NT2/D1 (cell line): ENCODE results near the gene TOPBP1.
"Not testable (repeated sequence)": the region's sequence is repeated elsewhere in the genome, so short reads cannot be mapped to it uniquely, and the experiment has no call there.

ENCODE experiments used
- DNase-seq: peaks from one replicate; pipeline ENCODE4 v3.0.0-alpha.2; 2011; ENCODE audit warnings: low read depth, low spot score
- H3K27me3 ChIP-seq: 2 replicates; pipeline ENCODE4 v1.6.0; 2011; ENCODE audit warnings: mild to moderate bottlenecking; ENCODE audit not compliant: insufficient read length, insufficient read depth
- H3K36me3 ChIP-seq: 2 replicates; pipeline ENCODE4 v1.6.1; 2011; ENCODE audit warnings: mild to moderate bottlenecking, low read length, mixed read lengths; ENCODE audit not compliant: insufficient read depth, insufficient read length
- H3K4me1 ChIP-seq: 2 replicates; pipeline ENCODE4 v1.5.1; 2011; ENCODE audit not compliant: insufficient read depth, insufficient read length
- H3K4me3 ChIP-seq: 2 replicates; pipeline ENCODE4 v1.5.1; 2011; ENCODE audit warnings: low read depth; ENCODE audit not compliant: insufficient read length
- H3K9ac ChIP-seq: 2 replicates; pipeline ENCODE4 v1.6.0; 2011; ENCODE audit warnings: low read depth; ENCODE audit not compliant: insufficient read length
- H3K9me3 ChIP-seq: 2 replicates; pipeline ENCODE4 v1.5.1; 2011; ENCODE audit warnings: mild to moderate bottlenecking, low read length; ENCODE audit not compliant: insufficient read depth
- SUZ12 ChIP-seq: IDR thresholded peaks from 2 replicates; pipeline ENCODE4 v1.6.1; 2011; ENCODE audit not compliant: insufficient read length, insufficient read depth; ENCODE audit errors: extremely low read depth
- YY1 ChIP-seq: IDR thresholded peaks from 2 replicates; pipeline ENCODE4 v1.6.1; 2011; ENCODE audit not compliant: insufficient read length, insufficient read depth
- ZNF274 ChIP-seq: IDR thresholded peaks from 2 replicates; pipeline ENCODE4 v1.6.1; 2011; ENCODE audit warnings: mild to moderate bottlenecking, low read depth, low read length

The TOPBP1 gene

GRCh38 chr3:133672461-133672860, 10.7 kb upstream of the TOPBP1 start:
- Histone ChIP-seq H3K4me1 (peaks cover 13% of the 10 kb centered on the region), H3K36me3 (no peaks in the 10 kb centered on the region), H3K9ac (no peak overlapping the region), H3K9me3 (no peaks in the 10 kb centered on the region), H3K4me3 (no peak overlapping the region), H3K27me3 (peaks cover 43% of the 10 kb centered on the region)
- no peak for DNase-seq
- no peak for TF ChIP-seq ZNF274
- TF ChIP-seq YY1, result no peak

- peaks cover 5% of the 10 kb centered on the region for H3K4me1 ChIP-seq
- no peaks in the 10 kb centered on the region for H3K36me3 ChIP-seq
- no peaks in the 10 kb centered on the region for H3K9me3 ChIP-seq
- DNase-seq, result no peak
- H3K4me3 ChIP-seq, result no peak overlapping the region
- H3K27me3 ChIP-seq, result peaks cover 32% of the 10 kb centered on the region
- TF ChIP-seq YY1 (no peak), ZNF274 (no peak), SUZ12 (no peak)
- H3K9ac ChIP-seq, result no peak overlapping the region
Observed at GRCh38 chr3:133670525-133670995, 8.8 kb upstream of the TOPBP1 start.

- H3K4me3 ChIP-seq, result no peak overlapping the region
- DNase-seq, result no peak
- no peak overlapping the region for H3K9ac ChIP-seq
- no peaks in the 10 kb centered on the region for H3K36me3 ChIP-seq
- peaks cover 3% of the 10 kb centered on the region for H3K4me1 ChIP-seq
- peaks cover 27% of the 10 kb centered on the region for H3K27me3 ChIP-seq
- H3K9me3 ChIP-seq, result no peaks in the 10 kb centered on the region
- TF ChIP-seq ZNF274 (no peak), SUZ12 (no peak)
Observed at GRCh38 chr3:133669949-133670524, 8.3 kb upstream of the TOPBP1 start.

GRCh38 chr3:133667118-133667517, 5.4 kb upstream of the TOPBP1 start:
- no peaks in the 10 kb centered on the region for H3K9me3 ChIP-seq
- H3K4me3 ChIP-seq, result no peak overlapping the region
- H3K9ac ChIP-seq, result no peak overlapping the region
- no peaks in the 10 kb centered on the region for H3K27me3 ChIP-seq
- TF ChIP-seq ZNF274 (no peak), YY1 (no peak), SUZ12 (no peak)
- no peak for DNase-seq
- H3K36me3 ChIP-seq, result peaks cover 3% of the 10 kb centered on the region
- H3K4me1 ChIP-seq, result peaks cover 3% of the 10 kb centered on the region

- not testable (repeated sequence) for H3K36me3 ChIP-seq, H3K4me1 ChIP-seq, H3K9me3 ChIP-seq, DNase-seq, H3K9ac ChIP-seq, H3K4me3 ChIP-seq, H3K27me3 ChIP-seq
Observed at GRCh38 chr3:133665188-133665587, 3.4 kb upstream of the TOPBP1 start.

- Histone ChIP-seq H3K27me3 (no peaks in the 10 kb centered on the region), H3K4me3 (no peak overlapping the region), H3K9ac (peak overlapping the region; percentile 15), H3K4me1 (peaks cover 3% of the 10 kb centered on the region), H3K9me3 (no peaks in the 10 kb centered on the region), H3K36me3 (peaks cover 21% of the 10 kb centered on the region)
- DNase-seq, result peak; percentile 62
- TF ChIP-seq SUZ12, result no peak
- TF ChIP-seq ZNF274, result no peak
- TF ChIP-seq YY1, result no peak
Observed at GRCh38 chr3:133663569-133664313, 2.0 kb upstream of the TOPBP1 start.

- TF ChIP-seq YY1 (no peak), SUZ12 (no peak), ZNF274 (no peak)
- no peak for DNase-seq
- Histone ChIP-seq H3K36me3 (peaks cover 34% of the 10 kb centered on the region), H3K9me3 (no peaks in the 10 kb centered on the region), H3K9ac (peak overlapping the region; percentile 99), H3K4me3 (peak overlapping the region; percentile 96), H3K4me1 (no peaks in the 10 kb centered on the region), H3K27me3 (no peaks in the 10 kb centered on the region)
Observed at GRCh38 chr3:133662278-133662651, 524 bp upstream of the TOPBP1 start.

GRCh38 chr3:133659806-133660205, 1.9 kb downstream of the TOPBP1 start:
- DNase-seq, result no peak
- H3K4me3 ChIP-seq, result no peak overlapping the region
- H3K36me3 ChIP-seq, result peaks cover 59% of the 10 kb centered on the region
- H3K9me3 ChIP-seq, result no peaks in the 10 kb centered on the region
- no peaks in the 10 kb centered on the region for H3K4me1 ChIP-seq
- H3K9ac ChIP-seq, result no peak overlapping the region
- TF ChIP-seq ZNF274, result no peak
- TF ChIP-seq SUZ12, result no peak
- TF ChIP-seq YY1, result no peak
- no peaks in the 10 kb centered on the region for H3K27me3 ChIP-seq
